ENCODE measurements around the gene EIF3B. TPM values are rescaled to one million over a fixed set of nuclear protein-coding genes. Genes with fewer than 3 reads are reported as not detected.

The EIF3B gene
- total and polyA plus RNA-seq, 2 of the 4 experiments (the other 2 are of a cell fraction), result 105 to 201 TPM

DNA sequence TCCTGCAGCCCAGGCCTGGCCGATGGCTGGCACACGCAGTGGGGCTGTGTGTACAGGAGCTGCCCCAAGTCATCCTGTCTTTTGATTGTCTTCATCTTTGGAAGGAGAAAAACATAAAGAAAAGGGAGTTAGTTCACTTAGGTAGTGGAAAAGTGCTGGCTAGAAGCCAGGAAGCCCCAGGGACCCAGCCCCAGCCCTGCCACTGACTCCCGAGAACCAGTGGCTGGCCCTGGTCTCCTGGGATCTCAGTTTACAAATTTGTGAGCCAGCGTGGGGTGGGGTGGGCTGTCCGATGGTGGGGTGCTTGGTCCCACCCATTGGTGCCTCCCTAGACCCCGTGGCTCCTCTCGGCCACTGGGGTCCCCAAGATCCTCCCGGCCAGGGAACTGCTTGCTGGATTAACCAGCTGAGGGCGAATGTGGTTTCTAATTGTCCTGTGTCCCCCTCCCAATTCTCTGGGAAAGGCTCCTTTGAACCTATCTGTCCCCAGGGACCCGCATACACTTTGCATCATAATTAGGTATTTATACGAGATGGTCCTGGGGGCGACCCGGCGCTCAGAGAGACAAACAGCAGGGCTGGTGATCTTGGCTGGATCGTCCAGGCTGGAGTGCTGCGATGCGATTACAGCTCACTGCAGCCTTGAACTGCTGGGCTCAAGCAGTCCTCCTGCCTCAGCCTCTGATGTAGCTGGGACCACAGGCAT, 32.5 kb downstream of the EIF3B start:
- 91% methylated on average over 11 of the region's 17 CpGs; no CpG with 5 or more reads in 1 of the 2 experiments for WGBS, 2 experiments (ENCODE audit: extremely low coverage in 2 of 2, insufficient read length in 1 of 2)
- Histone ChIP-seq H3K36me3 (ENCODE audit: control insufficient read depth, insufficient read depth, low read length) (peaks cover 11% of the 10 kb centered on the region), H3K4me1 (ENCODE audit: control insufficient read depth, insufficient read depth, low read length) (no peaks in the 10 kb centered on the region), H4K91ac (ENCODE audit: insufficient read depth, low read depth, low read length) (no peak overlapping the region), H3K9me1 (ENCODE audit: insufficient read depth, low read length) (no peaks in the 10 kb centered on the region), H2AK9ac (replicated peaks; ENCODE audit: low read depth, low read length, poor library complexity) (no peak overlapping the region), H3K27me3 (ENCODE audit: control insufficient read depth, insufficient read depth, low read length) (no peaks in the 10 kb centered on the region), H3K27ac (ENCODE audit: insufficient read depth, low read length) (no peak overlapping the region), H3K56ac (ENCODE audit: extremely low read depth, insufficient read depth, low read length) (no peak overlapping the region), H2AK5ac (ENCODE audit: low read depth, low read length) (no peak overlapping the region; the same call in 1 of the 2 replicates), H3K23ac (ENCODE audit: low read depth, low read length) (no peak overlapping the region), H3K14ac (replicated peaks; ENCODE audit: low read depth, low read length) (no peak overlapping the region), H3K4me3 (ENCODE audit: insufficient read depth, low read depth, low read length) (no peak overlapping the region), H3K9me3 (ENCODE audit: control insufficient read depth, insufficient read depth, low read length) (no peaks in the 10 kb centered on the region), H3K4me2 (ENCODE audit: low read depth, low read length) (no peak overlapping the region), H2BK120ac (ENCODE audit: low read depth, low read length) (no peak overlapping the region), H3K79me1 (ENCODE audit: low read depth in 1 of 2, low read length in 2 of 2) (no peaks in the 10 kb centered on the region), H2AFZ (replicated peaks; ENCODE audit: low read length, poor library complexity) (no peak overlapping the region), H2BK15ac (ENCODE audit: low read depth, low read length) (no peak overlapping the region), H4K5ac (ENCODE audit: low read depth, low read length) (no peak overlapping the region), H3K9ac (ENCODE audit: low read depth, low read length) (no peak overlapping the region), H3K4ac (ENCODE audit: low read depth, low read length) (no peak overlapping the region), H4K8ac (ENCODE audit: low read depth in 2 of 2, low read length in 2 of 2) (no peak overlapping the region), H4K20me1 (ENCODE audit: insufficient read depth, low read length) (no peaks in the 10 kb centered on the region; the same call in 1 of the 2 replicates), H3K18ac (ENCODE audit: low read depth, low read length) (no peak overlapping the region), H2BK20ac (ENCODE audit: low read depth, low read length) (no peak overlapping the region), H2BK5ac (ENCODE audit: low read depth, low read length, poor library complexity, severe bottlenecking) (no peak overlapping the region)
- ATAC-seq (ENCODE audit: low read depth) (no peak), DNase-seq (no peak)
- ChIA-PET CTCF (no interaction called here), POLR2A (ENCODE audit: unreplicated experiment) (no interaction called here)
- intact Hi-C loops (cut with micrococcal nuclease), result no loop called here
- dilution Hi-C loops (cut with HindIII; ENCODE audit: low sequenced_read_pairs, unreplicated experiment), result no loop called here
- in situ Hi-C loops (cut with MboI; ENCODE audit: low sequenced_read_pairs), result no loop called here
- BruUV-seq (replicated peaks), result no TSS peak
- TF ChIP-seq, protein P1, sequence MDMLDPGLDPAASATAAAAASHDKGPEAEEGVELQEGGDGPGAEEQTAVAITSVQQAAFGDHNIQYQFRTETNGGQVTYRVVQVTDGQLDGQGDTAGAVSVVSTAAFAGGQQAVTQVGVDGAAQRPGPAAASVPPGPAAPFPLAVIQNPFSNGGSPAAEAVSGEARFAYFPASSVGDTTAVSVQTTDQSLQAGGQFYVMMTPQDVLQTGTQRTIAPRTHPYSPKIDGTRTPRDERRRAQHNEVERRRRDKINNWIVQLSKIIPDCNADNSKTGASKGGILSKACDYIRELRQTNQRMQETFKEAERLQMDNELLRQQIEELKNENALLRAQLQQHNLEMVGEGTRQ (IDR thresholded peaks at IDR 0.05; ENCODE audit: low read depth, low read length), result no peak
- TF ChIP-seq RAD21 (IDR thresholded peaks at IDR 0.05; ENCODE audit: low read length), result no peak
- no peak for TF ChIP-seq FOS (IDR thresholded peaks at IDR 0.05; ENCODE audit: low read depth, low read length)
- TF ChIP-seq MAFK (IDR thresholded peaks at IDR 0.05; ENCODE audit: low read depth, low read length), result no peak
- TF ChIP-seq, protein P2, sequence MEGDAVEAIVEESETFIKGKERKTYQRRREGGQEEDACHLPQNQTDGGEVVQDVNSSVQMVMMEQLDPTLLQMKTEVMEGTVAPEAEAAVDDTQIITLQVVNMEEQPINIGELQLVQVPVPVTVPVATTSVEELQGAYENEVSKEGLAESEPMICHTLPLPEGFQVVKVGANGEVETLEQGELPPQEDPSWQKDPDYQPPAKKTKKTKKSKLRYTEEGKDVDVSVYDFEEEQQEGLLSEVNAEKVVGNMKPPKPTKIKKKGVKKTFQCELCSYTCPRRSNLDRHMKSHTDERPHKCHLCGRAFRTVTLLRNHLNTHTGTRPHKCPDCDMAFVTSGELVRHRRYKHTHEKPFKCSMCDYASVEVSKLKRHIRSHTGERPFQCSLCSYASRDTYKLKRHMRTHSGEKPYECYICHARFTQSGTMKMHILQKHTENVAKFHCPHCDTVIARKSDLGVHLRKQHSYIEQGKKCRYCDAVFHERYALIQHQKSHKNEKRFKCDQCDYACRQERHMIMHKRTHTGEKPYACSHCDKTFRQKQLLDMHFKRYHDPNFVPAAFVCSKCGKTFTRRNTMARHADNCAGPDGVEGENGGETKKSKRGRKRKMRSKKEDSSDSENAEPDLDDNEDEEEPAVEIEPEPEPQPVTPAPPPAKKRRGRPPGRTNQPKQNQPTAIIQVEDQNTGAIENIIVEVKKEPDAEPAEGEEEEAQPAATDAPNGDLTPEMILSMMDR (conservative IDR thresholded peaks at IDR 0.05; ENCODE audit: low read depth, low read length), result no peak
- TF ChIP-seq POLR2A (IDR thresholded peaks at IDR 0.05; ENCODE audit: low read depth, low read length), result no peak
- TF ChIP-seq NFE2L2 (IDR thresholded peaks at IDR 0.05; ENCODE audit: low read depth, low read length), result no peak
- no peak for TF ChIP-seq CEBPB (IDR thresholded peaks at IDR 0.05; ENCODE audit: low read depth, low read length)
- TF ChIP-seq RCOR1 (IDR thresholded peaks at IDR 0.05; ENCODE audit: insufficient replicate concordance, low read length), result no peak
- no peak for TF ChIP-seq MXI1 (IDR thresholded peaks at IDR 0.05; ENCODE audit: borderline replicate concordance, low read depth, low read length)
- TF ChIP-seq CHD1 (IDR thresholded peaks at IDR 0.05; ENCODE audit: low read depth, low read length), result no peak
- no peak for TF ChIP-seq BHLHE40 (IDR thresholded peaks at IDR 0.05; ENCODE audit: low read depth, low read length)
- TF ChIP-seq SMC3 (IDR thresholded peaks at IDR 0.05; ENCODE audit: low read depth, low read length), result no peak
- TF ChIP-seq RFX5 (IDR thresholded peaks at IDR 0.05; ENCODE audit: low read depth, low read length), result no peak
- TF ChIP-seq MAZ (IDR thresholded peaks at IDR 0.05; ENCODE audit: borderline replicate concordance, low read depth, low read length), result no peak
- TF ChIP-seq, protein P3, sequence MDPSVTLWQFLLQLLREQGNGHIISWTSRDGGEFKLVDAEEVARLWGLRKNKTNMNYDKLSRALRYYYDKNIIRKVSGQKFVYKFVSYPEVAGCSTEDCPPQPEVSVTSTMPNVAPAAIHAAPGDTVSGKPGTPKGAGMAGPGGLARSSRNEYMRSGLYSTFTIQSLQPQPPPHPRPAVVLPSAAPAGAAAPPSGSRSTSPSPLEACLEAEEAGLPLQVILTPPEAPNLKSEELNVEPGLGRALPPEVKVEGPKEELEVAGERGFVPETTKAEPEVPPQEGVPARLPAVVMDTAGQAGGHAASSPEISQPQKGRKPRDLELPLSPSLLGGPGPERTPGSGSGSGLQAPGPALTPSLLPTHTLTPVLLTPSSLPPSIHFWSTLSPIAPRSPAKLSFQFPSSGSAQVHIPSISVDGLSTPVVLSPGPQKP (IDR thresholded peaks at IDR 0.05; ENCODE audit: borderline replicate concordance, low read depth, low read length), result no peak
